HG03442 (cell line): ENCODE results near the gene TMEM59L.
"Not testable (repeated sequence)": the region's sequence is repeated elsewhere in the genome, so short reads cannot be mapped to it uniquely, and the experiment has no call there.

Experiments used
- ATAC-seq: cut with Tn5 transposase; IDR thresholded peaks from one replicate; pipeline ENCODE4 v1.9.1; 2021; ENCODE audit warnings: mild to moderate bottlenecking, moderate library complexity; ENCODE audit not compliant: unreplicated experiment

Gene TMEM59L

GRCh38 chr19:18612772-18613588 is at the start of gene TMEM59L:
TSS of gene TMEM59L (plus strand) at chr19:18612870. CDS start at chr19:18612959, 89 bp downstream.
- ATAC-seq: no peak

DNA sequence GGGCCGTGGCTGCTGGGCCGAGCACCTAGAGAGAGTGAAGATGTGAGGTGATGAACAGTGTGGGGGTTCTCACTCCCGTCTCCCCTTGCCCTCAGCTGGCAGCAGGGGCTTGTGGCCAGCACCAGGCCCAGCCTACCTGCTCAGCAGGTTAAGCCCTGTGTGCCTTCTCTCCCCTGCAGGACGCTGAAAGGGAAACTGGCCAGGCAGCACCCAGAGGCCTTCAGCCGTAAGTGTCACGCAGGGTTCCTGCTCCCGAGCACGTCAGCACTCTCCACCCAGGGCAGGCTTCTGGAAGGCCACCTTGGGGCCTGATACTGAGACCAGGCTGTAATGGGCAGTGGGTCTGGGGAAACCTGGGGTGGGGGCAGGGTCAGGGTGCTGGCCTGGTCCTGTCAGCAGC is 45.7 kb upstream of the TMEM59L start:
- no peak for ATAC-seq

DNA sequence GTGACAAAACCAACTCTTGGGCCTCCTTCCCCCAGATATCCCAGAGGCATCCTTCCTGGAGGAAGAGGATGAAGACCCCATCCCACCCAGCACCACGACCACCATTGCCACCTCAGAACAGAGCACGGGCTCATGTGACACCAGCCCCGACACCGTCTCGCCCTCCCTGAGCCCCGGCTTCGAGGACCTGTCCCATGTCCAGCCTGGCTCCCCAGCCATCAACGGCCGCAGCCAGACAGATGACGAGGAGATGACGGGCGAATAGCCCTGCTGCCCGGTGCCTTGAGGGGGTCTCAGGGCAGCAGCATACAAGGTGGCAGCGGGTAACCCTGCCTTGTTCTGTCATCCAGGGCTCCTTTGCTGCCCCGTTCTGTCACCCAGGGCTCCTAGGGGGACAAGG is 44.3 kb upstream of the TMEM59L start:
- ATAC-seq: no peak

DNA sequence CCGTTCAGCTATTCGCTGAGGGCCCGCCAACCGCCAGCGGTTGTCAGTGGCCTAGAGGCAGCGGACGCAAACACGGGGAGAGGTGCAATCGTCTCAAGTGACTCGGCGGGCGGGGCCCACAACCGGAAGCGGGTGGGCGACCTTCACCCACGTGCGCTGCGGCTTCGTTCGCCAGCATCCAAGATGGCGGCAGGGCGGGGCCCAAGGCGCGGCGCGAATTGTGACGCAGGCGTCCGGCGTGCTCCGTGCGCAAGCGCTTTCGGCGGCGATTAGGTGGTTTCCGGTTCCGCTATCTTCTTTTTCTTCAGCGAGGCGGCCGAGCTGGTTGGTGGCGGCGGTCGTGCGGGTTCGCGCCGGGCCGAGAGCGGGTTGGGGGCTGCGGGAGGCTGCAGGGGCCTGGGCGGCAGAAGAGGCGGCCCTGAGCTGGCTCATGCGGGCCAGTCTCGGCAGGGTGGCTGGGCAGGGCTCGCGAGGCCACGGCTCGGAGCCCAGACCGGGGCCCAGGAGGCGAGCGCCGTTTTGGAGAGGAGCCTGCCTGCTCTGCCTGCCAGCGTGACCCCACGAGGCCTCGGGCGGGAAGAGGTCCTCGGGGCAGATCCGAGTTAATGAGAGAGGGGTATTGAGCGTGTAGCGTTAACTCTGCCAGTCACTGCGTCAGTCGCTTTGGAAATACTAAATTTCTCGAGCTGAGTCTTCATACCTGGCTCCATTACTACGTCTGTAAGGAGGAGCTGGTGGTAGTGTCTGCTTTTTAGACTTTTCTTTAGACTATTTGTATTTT is 40.9 kb upstream of the TMEM59L start, which contains the start of gene UBA52:
TSS of gene UBA52 (plus strand) at position 294 of the 781 bp plus-strand sequence. CDS start 1,444 bp downstream, outside the sequence.
- ATAC-seq: peak; percentile 89

DNA sequence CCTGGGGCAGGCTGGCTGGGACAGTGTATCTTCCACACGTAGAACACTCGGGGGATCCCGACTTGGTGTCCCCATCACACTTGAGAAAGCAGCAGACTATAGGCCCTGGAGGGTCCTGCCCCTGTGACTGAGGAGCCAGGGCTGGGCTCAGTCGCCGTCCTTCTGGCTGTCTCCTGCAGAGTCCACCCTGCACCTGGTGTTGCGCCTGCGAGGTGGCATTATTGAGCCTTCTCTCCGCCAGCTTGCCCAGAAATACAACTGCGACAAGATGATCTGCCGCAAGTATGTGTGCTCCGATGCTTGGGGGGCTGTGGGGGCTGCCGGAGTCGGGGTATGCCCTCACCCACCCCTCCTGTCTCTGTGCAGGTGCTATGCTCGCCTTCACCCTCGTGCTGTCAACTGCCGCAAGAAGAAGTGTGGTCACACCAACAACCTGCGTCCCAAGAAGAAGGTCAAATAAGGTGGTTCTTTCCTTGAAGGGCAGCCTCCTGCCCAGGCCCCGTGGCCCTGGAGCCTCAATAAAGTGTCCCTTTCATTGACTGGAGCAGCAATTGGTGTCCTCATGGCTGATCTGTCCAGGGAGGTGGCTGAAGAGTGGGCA is 37.9 kb upstream of the TMEM59L start:
- no peak for ATAC-seq

DNA sequence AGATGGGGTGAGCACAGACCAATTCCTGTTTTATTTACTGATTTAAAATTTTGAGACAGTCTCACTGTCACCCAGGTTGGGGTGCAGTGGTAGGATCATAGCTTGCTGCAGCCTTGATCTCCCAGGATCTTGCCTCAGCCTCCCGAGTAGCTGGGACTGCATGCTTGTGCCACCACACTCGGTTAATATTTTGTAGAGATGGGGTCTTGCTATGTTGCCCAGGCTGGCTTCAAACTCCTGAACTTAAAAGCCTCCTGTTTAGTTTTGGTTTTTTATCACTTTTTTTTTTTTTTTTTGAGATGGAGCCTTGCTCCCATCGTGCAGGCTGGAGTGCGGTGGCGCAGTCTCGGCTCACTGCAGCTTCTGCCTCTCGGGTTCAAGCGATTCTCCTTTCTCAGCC is 36.3 kb upstream of the TMEM59L start:
- ATAC-seq: no peak

- ATAC-seq: no peak
Observed at GRCh38 chr19:18577365-18577914, 35.2 kb upstream of the TMEM59L start.

DNA sequence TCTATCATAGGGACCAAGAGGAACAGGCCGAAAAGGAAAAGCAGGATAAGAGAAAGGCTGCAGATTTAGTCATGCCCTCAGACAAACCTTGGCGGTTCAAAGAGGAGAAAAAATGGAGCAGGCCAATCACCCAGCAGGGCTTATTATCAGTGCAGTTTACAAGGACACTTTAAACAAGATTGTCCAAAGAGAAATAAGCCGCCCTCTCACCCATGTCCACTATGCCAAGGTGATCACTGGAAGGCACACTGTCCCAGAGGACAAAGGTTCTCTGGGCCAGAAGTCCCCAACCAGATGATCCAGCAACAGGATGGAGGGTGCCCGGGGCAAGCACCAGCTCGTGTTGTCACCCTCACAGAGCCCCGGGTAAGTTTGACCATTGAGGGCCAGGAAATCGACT is 32.4 kb upstream of the TMEM59L start:
- ATAC-seq: no peak

- no peak for ATAC-seq
Observed at GRCh38 chr19:18586306-18586705, 26.4 kb upstream of the TMEM59L start.

DNA sequence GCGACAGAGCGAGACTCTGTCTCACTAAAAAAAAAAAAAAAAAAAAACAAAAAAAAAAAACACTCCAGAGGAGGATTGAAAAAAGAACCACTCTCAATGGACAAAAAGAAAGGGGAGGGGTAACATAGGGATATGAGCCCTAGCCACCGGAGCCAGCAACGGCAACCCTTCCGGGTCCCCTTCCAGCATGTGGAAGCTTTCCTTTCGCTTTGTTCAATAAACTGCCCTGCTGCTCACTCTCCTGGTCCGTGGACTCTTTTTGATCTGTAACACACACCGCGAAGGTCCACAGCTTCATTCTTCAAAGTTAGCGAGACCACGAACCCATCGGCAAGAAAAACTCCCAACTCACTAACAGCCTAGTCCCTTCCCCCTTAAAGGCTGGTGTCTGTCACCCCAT is 25.1 kb upstream of the TMEM59L start:
- ATAC-seq: no peak

DNA sequence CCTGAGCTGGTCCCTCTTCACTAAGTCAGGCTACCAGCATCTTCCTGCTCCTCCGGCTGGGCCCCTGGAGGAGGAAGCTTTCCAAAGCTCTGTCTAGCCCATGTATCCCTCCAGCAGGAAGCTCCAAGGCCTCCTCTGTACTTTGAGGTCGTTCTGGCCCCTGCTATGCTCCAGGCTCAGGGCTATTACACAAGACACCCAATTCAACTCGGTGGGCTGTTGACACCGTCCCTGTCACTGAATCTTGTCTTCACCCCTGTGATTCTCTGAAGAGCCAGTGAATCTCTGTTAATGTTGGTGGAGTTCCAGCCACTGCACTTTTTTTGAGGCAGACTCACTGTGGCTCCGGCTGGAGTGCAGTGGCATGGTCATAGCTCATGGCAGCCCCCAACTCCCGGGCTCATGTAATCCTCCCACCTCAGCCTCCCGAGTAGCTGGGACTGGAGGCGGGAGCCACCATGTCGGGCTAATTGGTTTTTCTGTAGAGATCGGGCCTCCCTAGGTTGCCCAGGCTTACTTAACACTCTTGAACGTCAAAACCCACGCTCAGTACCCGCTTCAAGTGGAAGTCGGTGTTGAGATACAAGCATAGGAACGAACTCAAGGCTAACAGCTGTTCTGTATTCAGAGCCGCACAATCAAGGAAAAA is 24.6 kb upstream of the TMEM59L start:
- ATAC-seq: no peak

DNA sequence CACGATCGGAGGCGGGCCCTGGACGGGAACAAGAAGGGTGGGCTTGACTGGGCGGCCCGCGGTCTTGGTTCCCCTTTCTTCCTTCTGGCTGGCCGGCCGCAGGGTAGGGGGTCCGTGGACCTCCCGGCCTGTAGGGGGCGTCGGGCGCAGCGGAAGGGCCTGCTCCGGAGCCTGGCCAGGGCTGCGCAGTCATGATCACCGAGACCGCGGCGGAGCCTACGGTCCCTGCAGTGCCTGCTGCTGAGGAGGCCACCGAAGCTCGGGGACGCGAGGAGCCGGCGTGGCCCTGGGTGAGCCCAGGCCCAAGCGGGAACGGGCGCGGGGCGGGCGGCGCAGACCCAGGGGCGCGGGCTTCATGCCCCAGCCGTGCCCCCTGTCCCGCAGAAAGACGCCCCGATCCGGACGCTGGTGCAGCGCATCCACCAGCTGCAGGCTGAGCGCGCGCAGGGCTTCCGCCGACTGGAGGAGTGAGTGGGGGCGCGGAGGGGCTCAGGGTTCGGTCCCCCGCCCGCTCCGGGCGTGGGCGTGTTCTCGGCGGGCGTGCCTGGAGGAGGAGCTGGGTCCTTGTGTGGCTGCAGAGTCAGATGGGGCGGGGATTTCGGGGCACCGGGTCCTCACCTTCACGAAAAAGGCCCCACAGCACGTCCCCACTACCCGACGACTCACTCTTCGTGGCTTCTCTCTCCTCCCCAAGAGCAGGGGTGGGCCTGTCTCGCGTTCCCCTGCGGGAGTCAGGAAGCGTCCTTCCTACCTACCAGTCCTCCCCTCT is 23.9 kb upstream of the TMEM59L start, which contains the start of gene REX1BD:
TSS of gene REX1BD (plus strand) at position 188 of the 769 bp plus-strand sequence. CDS start at position 192, 4 bp downstream.
- ATAC-seq: peak; percentile 68

DNA sequence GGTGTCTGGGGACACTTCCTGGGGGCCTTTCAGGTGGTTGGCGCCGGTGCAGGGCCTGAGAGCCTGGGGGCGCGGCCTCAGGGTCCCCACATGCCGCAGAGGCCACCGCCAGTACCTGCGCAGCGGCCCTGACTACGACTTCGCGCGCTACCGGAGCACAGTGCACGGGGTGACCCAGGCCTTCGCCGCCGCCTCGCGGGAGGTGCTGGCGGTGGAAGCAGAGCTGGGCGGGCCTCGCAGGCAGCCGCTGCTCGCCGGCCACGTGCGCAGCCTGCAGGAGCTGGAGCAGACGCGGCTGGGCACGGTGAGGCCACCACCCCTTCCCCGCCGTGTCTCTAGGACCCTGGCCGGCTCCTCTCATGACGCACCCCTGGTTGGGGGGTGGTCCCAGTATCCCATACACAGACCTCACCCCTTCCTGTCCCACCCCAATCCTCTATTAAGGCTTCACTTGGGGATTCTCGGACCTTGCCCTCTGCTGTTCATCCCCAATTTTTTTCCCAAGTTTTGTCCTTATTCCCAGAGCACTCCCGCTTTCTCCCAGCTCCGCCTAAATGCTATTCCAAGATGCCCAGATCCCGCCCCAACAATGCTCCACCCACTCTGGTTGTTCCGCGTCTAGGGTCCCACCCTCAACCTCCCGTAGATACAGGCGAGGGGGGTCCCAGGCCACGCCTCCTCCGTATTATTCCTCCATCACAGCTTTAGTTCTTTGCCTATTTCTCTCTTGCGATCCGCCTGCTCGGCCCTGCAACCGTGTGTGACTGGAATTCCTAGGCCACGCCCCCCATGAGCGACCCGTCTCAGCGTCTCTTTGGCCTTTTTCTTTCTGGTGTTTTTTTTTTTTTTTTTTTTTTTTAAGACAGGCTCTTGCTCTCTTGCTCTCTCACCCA is 23.0 kb upstream of the TMEM59L start:
- ATAC-seq: peak; percentile 20

DNA sequence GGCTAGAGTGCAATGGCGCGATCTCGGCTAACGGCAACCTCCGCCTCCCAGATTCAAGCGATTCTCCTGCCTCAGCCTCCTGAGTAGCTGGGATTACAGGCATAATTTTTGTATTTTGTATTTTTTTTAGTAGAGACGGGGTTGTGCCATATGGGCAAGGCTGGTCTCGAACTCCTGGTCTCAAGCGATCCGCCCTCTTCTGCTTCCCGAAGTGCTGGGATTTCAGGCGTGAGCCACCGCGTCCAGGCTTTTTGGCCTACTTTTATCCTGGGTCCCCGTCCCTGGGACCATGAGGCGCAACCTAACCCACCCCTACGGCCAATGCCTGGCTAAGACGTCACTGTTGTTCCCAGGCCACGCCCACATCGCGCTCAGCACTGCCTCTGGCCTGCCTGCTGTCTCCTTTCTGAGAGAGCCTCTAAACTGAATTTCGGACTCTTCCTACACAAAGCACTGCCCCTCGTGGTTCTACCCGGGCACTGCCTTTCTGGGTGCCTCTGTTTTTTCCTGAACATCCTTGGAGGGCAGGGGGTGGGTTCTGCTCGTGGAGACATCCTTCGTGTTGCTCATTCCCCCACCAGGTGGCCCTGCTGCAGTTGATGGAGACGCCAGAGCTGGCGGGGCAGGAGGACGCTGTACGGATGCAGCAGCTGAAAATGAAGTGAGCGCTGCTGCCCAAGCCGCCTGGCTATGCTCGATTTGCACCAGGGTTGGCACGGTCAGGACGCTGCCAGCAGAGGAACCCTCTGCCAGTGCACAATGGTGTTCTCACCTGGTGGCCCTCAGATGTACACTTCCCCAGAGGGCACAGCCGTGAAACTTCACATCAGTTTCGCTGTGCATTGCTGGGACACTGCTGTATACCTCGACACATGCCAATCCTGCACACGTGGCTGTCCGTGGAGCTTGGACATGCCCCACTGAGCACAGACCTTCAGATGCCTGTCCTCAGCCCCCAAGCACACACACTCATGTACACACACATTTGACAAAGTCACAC is 22.1 kb upstream of the TMEM59L start:
- no peak for ATAC-seq

DNA sequence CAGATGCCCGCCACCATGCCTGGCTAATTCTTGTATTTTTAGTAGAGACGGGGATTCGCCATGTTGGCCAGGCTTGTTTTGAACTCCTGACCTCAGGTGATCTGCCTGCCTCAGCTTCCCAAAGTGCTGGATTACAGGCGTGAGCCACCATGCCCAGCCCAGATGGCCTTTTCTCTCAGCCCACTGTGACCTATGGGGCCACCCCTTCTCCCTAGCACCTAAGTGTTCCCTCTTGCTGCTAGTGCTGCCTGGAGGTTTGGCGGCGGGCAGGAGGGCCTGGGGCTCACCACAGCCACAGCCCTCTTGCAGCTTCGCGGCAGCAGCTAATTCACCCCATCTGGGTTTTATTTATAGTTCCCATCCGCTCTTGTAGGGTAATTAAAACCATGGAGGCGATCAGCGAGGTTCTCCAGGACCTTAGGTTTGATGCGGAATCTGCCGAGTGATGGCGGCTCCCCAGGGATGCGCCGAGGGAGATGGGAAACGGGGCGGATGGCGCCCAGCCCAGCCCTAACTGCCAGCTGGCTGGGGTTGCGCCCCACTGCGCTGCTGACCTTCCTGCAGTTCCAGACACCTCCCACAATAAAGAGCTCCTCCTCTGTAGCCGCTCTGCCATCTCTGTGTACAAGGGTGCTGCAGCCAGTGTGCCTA is 20.8 kb upstream of the TMEM59L start:
- ATAC-seq: no peak

DNA sequence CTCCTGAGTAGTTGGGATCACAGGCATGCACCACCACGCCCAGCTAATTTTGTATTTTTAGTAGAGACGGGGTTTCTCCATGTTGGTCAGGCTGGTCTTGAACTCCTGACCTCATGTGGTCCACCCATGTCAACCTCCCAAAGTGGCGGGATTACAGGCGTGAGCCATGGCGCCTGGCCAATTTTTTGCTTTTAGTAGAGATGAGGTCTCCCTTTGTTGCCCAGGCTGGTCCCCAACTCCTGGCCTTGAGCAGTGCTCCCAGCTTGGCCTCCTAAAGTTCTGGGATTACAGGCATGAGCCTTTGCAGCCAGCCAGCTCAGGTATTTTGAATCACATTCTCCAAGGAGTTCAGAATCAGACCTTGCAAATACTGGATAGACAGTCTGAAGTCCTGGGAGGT is 19.9 kb upstream of the TMEM59L start:
- ATAC-seq: not testable (repeated sequence)
